Vagina (tissue), 2 donors: ENCODE data around the gene AAGAB.

Experiments
- POLR2A ChIP-seq, 2 donors: fragments of 450-650 bp; IDR thresholded peaks; one replicate each; pipeline ENCODE4 v1.6.1; 2017; ENCODE audit warnings: antibody characterized with exemption in 2 of 2, mild to moderate bottlenecking in 2 of 2, moderate library complexity in 2 of 2
- POLR2AphosphoS5 ChIP-seq, 2 donors: sonication (generic); formaldehyde crosslinking; IDR thresholded peaks; one replicate each; pipeline ENCODE4 v1.9.0; 2017; ENCODE audit warnings: antibody characterized with exemption in 2 of 2, mild to moderate bottlenecking in 2 of 2, low read depth in 1 of 2; ENCODE audit not compliant: insufficient read depth in 1 of 2
- TF ChIP-seq, protein P1 (sequence below), 3 experiments: fragments of 450-650 bp in 2 of 3; fragments of 200-600 bp in 1 of 3; sonication (generic) in 1 of 3; IDR thresholded peaks; one replicate each; pipeline ENCODE4 v1.5.1; 2017 to 2019; ENCODE audit warnings: antibody characterized with exemption in 3 of 3, mild to moderate bottlenecking in 2 of 3, moderate library complexity in 2 of 3

DNA sequence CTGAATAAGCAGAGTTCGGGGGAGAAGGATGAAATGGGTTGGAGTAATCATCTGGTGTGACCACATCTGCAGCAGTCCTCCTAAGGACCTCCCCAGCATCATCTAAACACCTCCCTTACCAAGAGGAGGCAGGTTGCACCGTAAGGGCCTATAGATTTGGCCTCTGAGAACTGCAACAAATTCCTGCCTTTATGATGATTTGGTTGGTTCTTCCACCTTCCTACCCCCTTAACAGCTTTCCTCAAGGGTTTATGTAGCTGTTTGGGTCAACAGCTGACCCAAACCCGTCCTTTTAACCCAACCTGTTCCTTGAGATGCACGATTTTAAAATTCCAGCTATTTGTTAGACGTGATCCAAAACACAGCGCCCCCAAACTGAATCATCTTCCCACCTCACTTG, 58.2 kb downstream of the AAGAB start:
- TF ChIP-seq, protein P1, sequence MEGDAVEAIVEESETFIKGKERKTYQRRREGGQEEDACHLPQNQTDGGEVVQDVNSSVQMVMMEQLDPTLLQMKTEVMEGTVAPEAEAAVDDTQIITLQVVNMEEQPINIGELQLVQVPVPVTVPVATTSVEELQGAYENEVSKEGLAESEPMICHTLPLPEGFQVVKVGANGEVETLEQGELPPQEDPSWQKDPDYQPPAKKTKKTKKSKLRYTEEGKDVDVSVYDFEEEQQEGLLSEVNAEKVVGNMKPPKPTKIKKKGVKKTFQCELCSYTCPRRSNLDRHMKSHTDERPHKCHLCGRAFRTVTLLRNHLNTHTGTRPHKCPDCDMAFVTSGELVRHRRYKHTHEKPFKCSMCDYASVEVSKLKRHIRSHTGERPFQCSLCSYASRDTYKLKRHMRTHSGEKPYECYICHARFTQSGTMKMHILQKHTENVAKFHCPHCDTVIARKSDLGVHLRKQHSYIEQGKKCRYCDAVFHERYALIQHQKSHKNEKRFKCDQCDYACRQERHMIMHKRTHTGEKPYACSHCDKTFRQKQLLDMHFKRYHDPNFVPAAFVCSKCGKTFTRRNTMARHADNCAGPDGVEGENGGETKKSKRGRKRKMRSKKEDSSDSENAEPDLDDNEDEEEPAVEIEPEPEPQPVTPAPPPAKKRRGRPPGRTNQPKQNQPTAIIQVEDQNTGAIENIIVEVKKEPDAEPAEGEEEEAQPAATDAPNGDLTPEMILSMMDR (IDR thresholded peaks at IDR 0.05), result no peak
- TF ChIP-seq POLR2AphosphoS5 (IDR thresholded peaks at IDR 0.05; ENCODE audit: insufficient read depth in 1 of 2, low read depth in 1 of 2) (no peak), POLR2A (IDR thresholded peaks at IDR 0.05) (no peak)
